GM23248 (cell line): ENCODE data around the gene CA11.

Experiments
- EZH2 ChIP-seq: fragments of 200-600 bp; sonication (generic); IDR thresholded peaks from 2 replicates; pipeline ENCODE4 v1.6.1; 2018; ENCODE audit warnings: antibody characterized with exemption, mild to moderate bottlenecking; ENCODE audit not compliant: insufficient read depth, poor library complexity, severe bottlenecking
- EZH2phosphoT487 ChIP-seq: fragments of 200-600 bp; sonication (generic); IDR thresholded peaks from 2 replicates; pipeline ENCODE4 v1.6.1; 2018; ENCODE audit warnings: antibody characterized with exemption, moderate library complexity, mild to moderate bottlenecking, low read depth; ENCODE audit not compliant: insufficient read depth

GRCh38 chr19:48615231-48616040, 30.6 kb downstream of the CA11 start:
- TF ChIP-seq EZH2 (no peak), EZH2phosphoT487 (no peak)
